ENCODE results near the gene ABLIM1. TPM values are rescaled to one million over a fixed set of nuclear protein-coding genes. Genes with fewer than 3 reads are reported as not detected.

The ABLIM1 gene
- total and polyA plus RNA-seq, 10 of the 15 experiments (the other 5 are each of a cell fraction or from before 2014, with no cell fraction given): 14.2 to 50.5 (median 28.1) TPM

GRCh38 chr10:114691442-114691941 is 33.4 kb upstream of the ABLIM1 start:
- Histone ChIP-seq H3K9ac (ENCODE audit: control insufficient read depth, insufficient read depth, low read length) (no peak overlapping the region), H3K36me3 (ENCODE audit: control insufficient read depth in 2 of 2, insufficient read depth in 2 of 2, low read length in 1 of 2) (no peaks in the 10 kb centered on the region), H3K27me3 (replicated peaks in 1 of 2; ENCODE audit: control insufficient read depth in 2 of 2, insufficient read depth in 2 of 2, low read length in 1 of 2) (no peaks in the 10 kb centered on the region; a peak in 2 of 4 replicates), H3K9me3 (replicated peaks; ENCODE audit: control insufficient read depth, insufficient read depth, low read length) (no peaks in the 10 kb centered on the region), H3K4me2 (ENCODE audit: control insufficient read depth, insufficient read depth) (no peak overlapping the region), H4K20me1 (ENCODE audit: control insufficient read depth, insufficient read depth) (no peaks in the 10 kb centered on the region), H3K4me1 (ENCODE audit: control insufficient read depth, insufficient read depth, low read length) (no peaks in the 10 kb centered on the region), H2AFZ (ENCODE audit: control insufficient read depth, low read depth, low read length) (no peak overlapping the region), H3K27ac (ENCODE audit: control insufficient read depth, insufficient read depth) (no peak overlapping the region), H3K4me3 (no peak overlapping the region), H3K79me2 (ENCODE audit: control insufficient read depth, insufficient read depth, low read length) (no peaks in the 10 kb centered on the region)
- ChIA-PET RAD21 (ENCODE audit: unreplicated experiment) (no interaction called here), SMC1A (ENCODE audit: uncharacterized antibody, unreplicated experiment) (interaction anchor here (1.0 kb wide), 1 partner anchor 22 kb away, joined by 3 read pairs; no protein-coding TSS in a partner anchor), CTCF (interaction anchor here (0.9 to 1.2 kb wide), 2 partner anchors 15 to 140 kb away, joined by 3 read pairs; no protein-coding TSS in a partner anchor), POLR2A (no interaction called here)
- ATAC-seq (no peak), DNase-seq (ENCODE audit: low read depth, low spot score) (no peak), FAIRE-seq (no peak)
- 0% methylated on average over 1 of the region's 1 CpG for WGBS (ENCODE audit: insufficient coverage, insufficient replicate concordance, low lambda C conversion rate, missing lambda C conversion rate)
- in situ Hi-C loops (cut with MboI): no loop called here
- TF ChIP-seq ZBTB11 (CRISPR knock-in tag; IDR thresholded peaks at IDR 0.05): no peak
- TF ChIP-seq SMARCA5 (IDR thresholded peaks at IDR 0.05): no peak
- no peak for TF ChIP-seq SP1 (IDR thresholded peaks at IDR 0.05; ENCODE audit: low read depth, low read length)
- no peak for TF ChIP-seq TARDBP (IDR thresholded peaks at IDR 0.05; ENCODE audit: borderline replicate concordance)
- TF ChIP-seq HDAC6 (IDR thresholded peaks at IDR 0.05; ENCODE audit: unreplicated experiment): no peak
- TF ChIP-seq E2F4 (IDR thresholded peaks at IDR 0.05; ENCODE audit: low read depth, low read length): no peak
- TF ChIP-seq BMI1 (IDR thresholded peaks at IDR 0.05; ENCODE audit: borderline replicate concordance): no peak
- no peak for TF ChIP-seq IKZF2 (IDR thresholded peaks at IDR 0.05)
- no peak for TF ChIP-seq MXI1 (IDR thresholded peaks at IDR 0.05; ENCODE audit: low read depth, low read length)
- no peak for TF ChIP-seq SRF (IDR thresholded peaks at IDR 0.05; ENCODE audit: low read depth in 2 of 2, low read length in 2 of 2)
- intact Hi-C loops (cut with micrococcal nuclease; ENCODE audit: unreplicated experiment): no loop called here
- no TSS peak for BruUV-seq (replicated peaks)
